HL-60 (cell line): Measurements from ENCODE around the gene RBM10.
"Not testable (repeated sequence)": the region's sequence is repeated elsewhere in the genome, so short reads cannot be mapped to it uniquely, and the experiment has no call there.

Experiments
- GABPA ChIP-seq: IDR thresholded peaks from 2 replicates; pipeline ENCODE4 v1.6.1; 2012; ENCODE audit warnings: low read depth
- POLR2AphosphoS5 ChIP-seq: IDR thresholded peaks from 2 replicates; pipeline ENCODE4 v1.6.1; 2012; ENCODE audit warnings: low read depth
- SPI1 ChIP-seq: IDR thresholded peaks from 2 replicates; pipeline ENCODE4 v1.6.1; 2012; ENCODE audit warnings: low read depth, mild to moderate bottlenecking, borderline replicate concordance
- TF ChIP-seq, protein P1 (sequence below): IDR thresholded peaks from one replicate; pipeline ENCODE4 v1.5.1; 2011; ENCODE audit warnings: low read length, control low read depth, inconsistent platforms; ENCODE audit not compliant: insufficient read depth
- TF ChIP-seq, protein P2 (sequence below): IDR thresholded peaks from 2 replicates; pipeline ENCODE4 v1.6.1; 2012; ENCODE audit warnings: low read depth; ENCODE audit not compliant: insufficient replicate concordance

DNA sequence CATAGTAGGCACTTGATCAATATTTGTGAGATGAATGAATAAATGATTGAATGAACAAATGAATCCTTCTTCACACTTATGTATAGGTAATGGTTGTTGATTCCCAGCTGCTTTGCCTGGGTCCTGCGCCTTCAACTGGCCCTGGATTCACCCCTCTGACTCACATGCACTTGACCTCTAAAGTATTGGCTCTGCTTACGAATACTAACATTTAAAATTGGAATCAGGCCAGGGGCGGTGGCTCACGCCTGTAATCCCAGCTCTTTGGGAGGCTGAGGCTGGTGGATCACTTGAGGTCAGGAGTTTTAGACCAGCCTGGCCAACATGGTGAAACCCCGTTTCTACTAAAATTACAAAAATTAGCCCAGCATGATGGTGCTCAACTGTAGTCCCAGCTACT lies 9.4 kb upstream of the RBM10 start:
- TF ChIP-seq, protein P1, sequence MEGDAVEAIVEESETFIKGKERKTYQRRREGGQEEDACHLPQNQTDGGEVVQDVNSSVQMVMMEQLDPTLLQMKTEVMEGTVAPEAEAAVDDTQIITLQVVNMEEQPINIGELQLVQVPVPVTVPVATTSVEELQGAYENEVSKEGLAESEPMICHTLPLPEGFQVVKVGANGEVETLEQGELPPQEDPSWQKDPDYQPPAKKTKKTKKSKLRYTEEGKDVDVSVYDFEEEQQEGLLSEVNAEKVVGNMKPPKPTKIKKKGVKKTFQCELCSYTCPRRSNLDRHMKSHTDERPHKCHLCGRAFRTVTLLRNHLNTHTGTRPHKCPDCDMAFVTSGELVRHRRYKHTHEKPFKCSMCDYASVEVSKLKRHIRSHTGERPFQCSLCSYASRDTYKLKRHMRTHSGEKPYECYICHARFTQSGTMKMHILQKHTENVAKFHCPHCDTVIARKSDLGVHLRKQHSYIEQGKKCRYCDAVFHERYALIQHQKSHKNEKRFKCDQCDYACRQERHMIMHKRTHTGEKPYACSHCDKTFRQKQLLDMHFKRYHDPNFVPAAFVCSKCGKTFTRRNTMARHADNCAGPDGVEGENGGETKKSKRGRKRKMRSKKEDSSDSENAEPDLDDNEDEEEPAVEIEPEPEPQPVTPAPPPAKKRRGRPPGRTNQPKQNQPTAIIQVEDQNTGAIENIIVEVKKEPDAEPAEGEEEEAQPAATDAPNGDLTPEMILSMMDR: not testable (repeated sequence)
- not testable (repeated sequence) for TF ChIP-seq POLR2AphosphoS5, GABPA, SPI1
- TF ChIP-seq, protein P2, sequence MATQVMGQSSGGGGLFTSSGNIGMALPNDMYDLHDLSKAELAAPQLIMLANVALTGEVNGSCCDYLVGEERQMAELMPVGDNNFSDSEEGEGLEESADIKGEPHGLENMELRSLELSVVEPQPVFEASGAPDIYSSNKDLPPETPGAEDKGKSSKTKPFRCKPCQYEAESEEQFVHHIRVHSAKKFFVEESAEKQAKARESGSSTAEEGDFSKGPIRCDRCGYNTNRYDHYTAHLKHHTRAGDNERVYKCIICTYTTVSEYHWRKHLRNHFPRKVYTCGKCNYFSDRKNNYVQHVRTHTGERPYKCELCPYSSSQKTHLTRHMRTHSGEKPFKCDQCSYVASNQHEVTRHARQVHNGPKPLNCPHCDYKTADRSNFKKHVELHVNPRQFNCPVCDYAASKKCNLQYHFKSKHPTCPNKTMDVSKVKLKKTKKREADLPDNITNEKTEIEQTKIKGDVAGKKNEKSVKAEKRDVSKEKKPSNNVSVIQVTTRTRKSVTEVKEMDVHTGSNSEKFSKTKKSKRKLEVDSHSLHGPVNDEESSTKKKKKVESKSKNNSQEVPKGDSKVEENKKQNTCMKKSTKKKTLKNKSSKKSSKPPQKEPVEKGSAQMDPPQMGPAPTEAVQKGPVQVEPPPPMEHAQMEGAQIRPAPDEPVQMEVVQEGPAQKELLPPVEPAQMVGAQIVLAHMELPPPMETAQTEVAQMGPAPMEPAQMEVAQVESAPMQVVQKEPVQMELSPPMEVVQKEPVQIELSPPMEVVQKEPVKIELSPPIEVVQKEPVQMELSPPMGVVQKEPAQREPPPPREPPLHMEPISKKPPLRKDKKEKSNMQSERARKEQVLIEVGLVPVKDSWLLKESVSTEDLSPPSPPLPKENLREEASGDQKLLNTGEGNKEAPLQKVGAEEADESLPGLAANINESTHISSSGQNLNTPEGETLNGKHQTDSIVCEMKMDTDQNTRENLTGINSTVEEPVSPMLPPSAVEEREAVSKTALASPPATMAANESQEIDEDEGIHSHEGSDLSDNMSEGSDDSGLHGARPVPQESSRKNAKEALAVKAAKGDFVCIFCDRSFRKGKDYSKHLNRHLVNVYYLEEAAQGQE: not testable (repeated sequence)
